NCI-H526 treated with DMSO at 0.1 percent for 48 hours (cell line): ENCODE results near the gene FARP2.
A peak's percentile ranks its signal among the peaks of the same experiment; 100 is the strongest.

ENCODE experiments used
- DNase-seq: peaks from one replicate; lab custom pipeline; 2025; lab: John Stamatoyannopoulos, UW

Gene FARP2

DNA sequence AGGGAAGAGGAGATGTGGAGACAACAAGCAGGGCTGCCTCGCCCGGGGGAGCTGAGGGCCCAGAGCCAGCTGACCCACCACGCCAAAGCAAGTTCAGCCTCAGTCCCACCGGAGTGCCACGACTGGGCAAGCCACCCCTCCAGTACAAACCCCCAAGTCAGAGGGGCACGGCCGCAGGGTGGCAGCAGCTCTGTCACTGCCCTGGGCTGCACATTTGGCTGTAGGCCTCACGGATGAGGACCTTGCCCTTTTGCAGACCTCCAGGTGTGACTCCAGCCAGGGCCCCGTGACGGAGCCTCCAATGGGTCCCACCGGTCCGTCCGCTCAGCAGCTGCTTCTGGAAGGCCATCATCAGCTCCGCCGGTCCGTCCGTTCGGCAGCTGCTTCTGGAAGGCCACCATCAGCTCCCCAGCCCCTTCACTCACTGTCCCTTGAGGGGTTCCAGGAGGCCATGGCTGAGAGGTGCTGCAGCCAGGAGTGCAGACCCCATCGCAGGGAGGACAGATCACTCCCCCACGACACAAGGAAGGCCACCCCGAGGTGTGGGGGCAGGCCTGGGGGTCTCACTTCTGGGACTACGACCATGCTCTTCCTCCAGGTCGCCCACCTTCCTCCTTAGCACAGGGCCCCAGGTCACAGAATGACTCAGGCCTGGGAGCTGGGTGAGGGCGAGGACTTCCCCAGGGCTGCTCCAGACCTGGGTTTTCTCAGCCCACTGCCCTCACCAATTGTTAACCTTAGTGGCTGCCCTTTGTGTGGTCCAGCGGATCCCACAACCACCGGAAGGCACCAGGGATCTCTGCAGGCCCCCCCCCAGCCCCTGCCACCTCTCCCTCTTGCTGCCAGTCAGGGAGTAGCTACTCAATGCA, 176.9 kb downstream of the FARP2 start:
- no peak for DNase-seq

DNA sequence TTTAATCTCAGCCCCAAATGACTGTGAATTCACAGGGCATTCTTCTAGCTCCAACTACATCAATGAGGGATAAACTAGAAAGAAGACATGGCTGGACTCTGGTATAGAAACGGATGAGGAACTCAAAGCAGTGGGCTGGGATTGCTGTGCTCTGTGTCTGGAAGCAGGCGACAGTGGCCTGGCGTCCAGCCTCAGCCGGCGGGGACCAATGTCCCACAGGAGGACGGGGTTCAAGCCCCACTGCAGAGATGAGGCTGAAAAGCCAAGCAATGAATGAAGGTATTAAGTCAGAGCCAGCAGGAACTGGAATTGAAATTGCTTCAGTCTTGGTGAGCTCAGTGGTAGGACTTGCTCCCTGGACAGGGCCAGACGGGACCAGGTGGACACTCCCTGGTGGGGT, 178.2 kb downstream of the FARP2 start:
- DNase-seq, result no peak

DNA sequence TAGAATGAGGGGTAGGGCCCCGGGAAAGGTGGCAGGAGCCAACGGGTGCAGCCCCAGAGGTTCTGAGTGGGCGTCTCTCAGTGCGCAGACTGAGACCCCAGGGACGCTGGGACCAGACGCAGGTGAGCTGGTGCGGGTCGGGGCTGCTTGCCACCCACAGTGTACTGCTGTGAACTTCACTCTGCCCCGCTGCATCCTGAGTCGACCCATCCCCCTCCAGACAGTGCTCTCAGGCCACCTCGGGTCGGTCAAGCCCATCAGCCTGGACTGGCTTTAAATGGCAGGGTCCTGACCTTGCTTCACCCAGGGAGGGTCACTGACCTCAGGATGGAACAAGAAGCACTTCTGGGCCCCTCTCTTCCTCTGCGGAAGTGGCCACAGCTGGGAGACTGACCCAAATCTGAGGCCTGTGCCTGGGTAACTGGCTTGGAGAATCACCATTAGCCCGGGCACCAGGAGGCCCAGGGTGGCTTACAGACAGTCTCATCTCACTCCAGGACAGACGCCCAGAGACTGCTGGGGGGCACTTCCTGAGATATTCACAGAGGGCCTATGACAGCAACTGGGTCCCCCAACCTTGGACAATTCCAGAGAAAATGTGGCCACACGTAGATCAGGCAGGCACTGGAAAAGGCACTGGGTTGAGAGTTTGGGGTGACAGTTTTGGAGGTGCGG, 178.8 kb downstream of the FARP2 start:
- no peak for DNase-seq

DNA sequence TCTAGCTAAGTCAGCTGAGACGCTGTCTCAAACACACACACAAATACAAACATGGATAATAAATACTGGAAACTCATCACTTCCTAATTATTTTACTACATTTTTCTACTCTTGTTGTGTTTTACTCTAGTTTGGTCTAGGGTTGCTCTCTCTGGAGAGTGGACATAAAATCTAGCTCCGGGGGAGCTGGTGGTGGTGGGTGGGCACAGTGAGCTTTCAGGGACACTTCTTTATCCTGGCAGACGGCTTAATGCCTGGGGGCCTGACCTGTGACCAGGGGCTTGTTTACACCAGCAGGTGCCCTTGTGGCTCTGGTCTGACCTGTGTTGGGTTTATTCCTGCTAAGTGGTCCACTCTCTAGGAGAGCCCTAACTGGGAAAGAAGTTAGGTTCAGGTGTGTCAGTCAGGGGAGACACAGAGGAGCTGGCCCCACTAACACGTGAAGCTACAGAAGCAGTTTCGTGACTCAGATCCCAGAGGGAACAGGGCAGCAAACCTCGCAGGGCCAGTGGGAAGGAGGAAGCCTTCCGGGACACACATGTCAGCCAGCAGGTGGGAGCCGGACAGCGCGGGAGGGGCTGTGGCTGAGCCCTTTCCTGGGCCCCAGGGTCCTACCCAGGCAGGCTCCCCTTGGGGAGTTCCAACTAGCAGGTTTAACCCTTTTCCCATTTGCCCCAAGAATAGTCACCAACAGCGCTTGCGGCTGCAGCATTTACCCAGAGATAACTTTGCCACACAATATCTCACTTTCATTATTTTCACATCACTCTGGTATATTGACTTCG, 180.0 kb downstream of the FARP2 start:
- DNase-seq, result no peak

DNA sequence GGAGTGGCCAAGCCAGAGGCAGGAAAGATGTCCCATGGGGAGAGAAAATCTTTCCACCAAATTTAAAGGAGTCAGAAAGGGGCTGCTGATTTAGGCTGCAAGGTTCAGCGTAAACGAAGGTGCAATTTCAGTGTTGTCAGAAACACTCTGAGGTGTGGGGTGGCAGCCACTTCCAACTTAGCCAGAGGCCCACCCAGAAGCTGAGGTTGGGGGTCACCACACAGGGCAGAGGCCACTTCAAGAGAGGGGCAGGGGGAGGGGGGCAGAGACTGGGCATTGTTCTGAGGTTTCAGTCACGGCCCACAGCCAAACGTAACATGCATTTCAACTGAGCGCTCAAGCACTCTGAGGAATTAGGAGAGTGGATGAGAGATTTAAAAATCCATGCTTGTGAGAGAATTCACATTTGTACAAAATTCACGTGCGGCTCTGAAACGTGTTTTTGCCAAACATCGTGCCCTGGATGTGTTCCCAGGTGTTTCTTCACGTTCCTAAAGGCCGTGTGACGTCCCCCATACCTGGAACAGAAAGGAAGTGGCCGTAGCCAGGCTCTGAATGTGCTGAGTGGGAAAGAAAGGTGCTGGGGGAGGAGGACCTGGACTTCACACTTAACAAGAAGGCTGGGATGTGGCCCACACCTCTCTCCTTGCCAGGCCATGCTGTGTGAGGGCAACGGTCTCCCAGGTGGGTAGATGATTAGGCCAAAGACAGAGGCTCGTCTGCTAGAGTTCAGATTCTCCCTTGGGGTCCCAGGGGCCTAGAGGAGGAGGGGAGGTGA, 182.9 kb downstream of the FARP2 start:
- DNase-seq, result no peak

DNA sequence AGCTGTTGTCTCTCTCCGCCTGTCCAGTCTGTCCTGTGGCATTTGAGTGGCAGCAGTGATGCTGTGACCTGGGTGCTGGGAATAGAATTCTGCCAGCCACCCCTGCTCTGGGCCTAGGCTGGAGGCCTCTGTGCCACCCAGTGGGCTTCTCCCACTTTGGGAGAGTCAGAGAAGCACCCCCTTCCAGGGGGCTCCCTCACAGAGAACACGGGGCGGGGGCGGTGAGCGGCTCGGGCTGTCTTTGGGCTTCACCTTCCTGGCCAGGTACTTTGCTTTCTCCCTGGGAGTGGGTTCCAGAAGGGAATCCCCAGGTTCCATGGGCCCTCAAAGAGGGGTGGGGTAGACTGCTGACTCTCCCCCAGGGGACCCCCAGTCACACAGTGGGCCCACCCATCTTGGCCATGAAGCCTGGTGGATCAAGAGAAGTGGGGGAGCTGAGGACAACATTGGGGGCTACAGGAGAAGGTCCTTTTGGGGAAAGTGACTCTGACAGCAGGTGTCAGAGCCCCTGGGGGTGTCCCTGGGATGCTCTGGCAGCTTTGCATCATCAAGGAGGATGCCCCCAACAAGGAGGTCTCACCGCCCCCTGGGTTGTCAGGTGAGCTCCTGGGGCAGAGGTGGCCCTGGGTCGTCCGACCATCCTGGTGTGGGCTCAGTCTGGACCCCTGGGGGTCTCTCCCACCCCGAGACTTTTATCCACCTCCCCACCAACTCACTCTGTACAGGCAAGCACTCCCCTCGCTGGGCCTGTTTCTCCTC, 183.7 kb downstream of the FARP2 start:
- no peak for DNase-seq

DNA sequence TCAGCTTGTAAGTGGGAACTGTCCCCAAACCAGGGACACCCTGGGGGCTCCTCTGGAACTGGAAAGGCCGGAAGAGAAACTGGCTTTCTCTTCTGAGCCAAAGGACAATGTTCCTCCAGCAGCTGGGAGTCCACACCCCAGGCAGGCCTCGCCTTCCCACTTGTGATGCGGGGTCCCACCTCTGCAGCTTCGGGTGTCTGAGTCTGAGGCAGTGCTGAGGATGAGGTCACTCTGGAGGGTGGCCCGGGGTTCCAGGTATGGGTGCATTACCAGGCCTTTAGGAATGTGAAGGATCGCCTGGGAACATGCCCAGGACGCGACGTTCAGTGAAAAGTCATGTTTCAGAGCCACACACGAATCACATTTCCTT, 184.3 kb downstream of the FARP2 start:
- DNase-seq, result no peak

DNA sequence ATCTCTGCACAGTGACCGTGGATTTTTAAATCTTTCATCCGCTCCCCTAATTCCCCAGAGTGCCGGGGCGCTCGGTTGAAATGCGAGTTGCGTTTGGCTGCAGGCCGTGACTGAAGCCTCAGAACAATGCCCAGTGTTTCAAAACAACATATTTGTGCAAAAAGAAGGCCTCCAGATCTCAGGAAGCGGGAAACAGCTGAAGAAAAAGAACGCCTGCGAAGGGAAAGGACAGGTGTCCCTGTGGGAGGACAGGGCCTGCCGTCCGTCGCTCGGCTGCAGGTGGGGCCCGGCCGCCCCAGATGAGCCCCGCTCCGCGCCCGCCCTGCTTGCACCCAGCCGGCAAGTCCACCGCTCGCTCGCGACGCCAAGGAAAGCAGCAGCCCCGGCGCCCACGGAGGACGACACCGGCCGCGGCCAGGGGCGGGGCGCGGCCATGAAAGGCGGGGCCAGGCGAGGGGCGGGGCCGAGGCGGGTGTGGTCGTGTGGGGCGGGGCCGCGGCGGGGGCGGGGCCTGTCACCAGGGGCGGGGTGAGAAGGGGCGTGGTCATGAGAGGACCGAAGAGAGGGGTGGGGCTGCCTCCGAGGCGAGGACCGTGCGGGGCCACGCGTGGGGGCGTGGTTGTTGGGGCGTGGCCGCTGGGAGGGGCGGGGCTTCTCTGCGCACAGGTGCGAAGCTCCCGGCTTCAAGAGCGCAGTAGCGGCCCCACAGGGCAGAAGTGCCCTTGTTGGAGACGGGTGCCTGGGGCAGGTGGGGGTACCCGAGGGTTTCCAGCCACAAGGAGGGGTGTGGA, 184.9 kb downstream of the FARP2 start:
- DNase-seq, result peak; percentile 73

DNA sequence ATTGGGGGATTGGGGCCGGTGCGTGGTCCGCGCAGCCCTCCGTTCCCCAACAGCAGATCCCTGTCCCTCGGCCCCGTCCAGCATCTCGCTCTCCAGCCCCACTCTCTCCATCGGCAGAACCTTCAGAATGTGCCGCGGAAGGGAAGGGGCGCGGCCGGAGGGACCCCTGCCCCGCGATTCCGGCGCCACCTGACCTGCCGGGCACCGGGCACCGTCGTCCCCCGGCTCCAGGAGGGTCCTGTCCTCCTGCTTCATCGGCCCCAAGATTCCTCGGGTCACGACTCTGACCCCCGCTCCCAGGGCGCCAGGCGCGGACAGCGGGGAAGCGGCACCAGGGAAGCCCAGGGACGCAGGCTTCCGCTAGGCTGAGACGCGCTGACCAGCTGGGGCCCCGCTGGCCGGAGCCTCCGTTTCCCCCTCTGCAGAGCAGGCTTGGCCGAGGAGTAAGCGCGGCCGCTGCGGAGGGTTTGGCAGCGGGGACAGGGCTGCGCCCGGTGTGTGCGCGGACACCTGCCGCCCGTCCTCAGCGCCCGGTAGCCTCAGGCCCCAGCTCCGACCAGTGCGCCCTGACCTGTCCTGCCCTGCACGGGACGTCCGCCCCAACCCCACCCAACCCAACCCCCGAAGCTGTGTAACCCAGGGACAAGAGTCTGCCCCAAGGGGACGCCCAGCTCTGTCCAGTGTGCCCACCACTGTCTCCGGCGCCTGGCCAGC, 185.6 kb downstream of the FARP2 start:
- DNase-seq, result no peak

DNA sequence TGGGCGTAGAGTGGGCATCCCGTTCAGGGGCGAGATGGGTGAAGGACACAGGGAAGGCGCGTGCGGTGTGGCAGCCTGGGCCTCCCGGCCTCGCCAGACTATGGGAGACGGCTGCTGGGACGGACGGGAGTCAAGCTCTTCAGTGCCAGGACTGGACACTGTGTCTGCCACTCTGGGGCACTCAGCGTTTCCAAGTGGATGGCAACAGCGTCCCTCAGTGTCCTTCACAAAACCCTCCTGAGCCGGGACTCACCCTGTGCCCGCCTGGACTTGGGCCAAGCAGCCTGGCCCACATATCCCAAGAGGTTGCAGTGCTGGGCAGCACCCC, 186.2 kb downstream of the FARP2 start:
- DNase-seq, result no peak
